ENCODE data around the gene MERTK.
"Not testable (repeated sequence)": the region's sequence is repeated elsewhere in the genome, so short reads cannot be mapped to it uniquely, and the experiment has no call there.

Gene MERTK

GRCh38 chr2:111897924-111898702 lies at the start of gene MERTK:
TSS of gene MERTK (plus strand) at chr2:111898607. CDS start at chr2:111898736, 129 bp downstream.
- DNase-seq (ENCODE audit: low read depth in 2 of 2) = peak in 1 of 2 donors; percentile 23

GRCh38 chr2:111850646-111851045 lies 47.8 kb upstream of the MERTK start:
- DNase-seq (ENCODE audit: low read depth in 2 of 2) = not testable (repeated sequence)

- DNase-seq (ENCODE audit: low read depth in 2 of 2) = not testable (repeated sequence)
These were observed 45.9 kb upstream of the MERTK start for GRCh38 chr2:111852544-111852943.

- DNase-seq (ENCODE audit: low read depth in 2 of 2) = not testable (repeated sequence)
These were observed 38.4 kb upstream of the MERTK start for GRCh38 chr2:111860005-111860404.

GRCh38 chr2:111865124-111865523 lies 33.3 kb upstream of the MERTK start:
- DNase-seq (ENCODE audit: low read depth in 2 of 2) = not testable (repeated sequence)

- DNase-seq (ENCODE audit: low read depth in 2 of 2) = not testable (repeated sequence)
These were observed 25.6 kb upstream of the MERTK start for GRCh38 chr2:111872806-111873205.

- peak; percentile 75 to 76 for DNase-seq (ENCODE audit: low read depth in 2 of 2)
These were observed 14.5 kb upstream of the MERTK start, which contains the start of gene ANAPC1 for GRCh38 chr2:111883661-111884591. TSS of gene ANAPC1 (minus strand) at chr2:111884193. CDS start at chr2:111880825, 3,368 bp downstream.

- no peak for DNase-seq (ENCODE audit: low read depth in 2 of 2)
These were observed 13.8 kb upstream of the MERTK start for GRCh38 chr2:111884592-111884964.

- DNase-seq (ENCODE audit: low read depth in 2 of 2) = no peak
These were observed 2.4 kb upstream of the MERTK start for GRCh38 chr2:111896024-111896423.

- DNase-seq (ENCODE audit: low read depth in 2 of 2) = no peak
These were observed 1.8 kb upstream of the MERTK start for GRCh38 chr2:111896576-111896975.

- DNase-seq (ENCODE audit: low read depth in 2 of 2) = no peak
These were observed 830 bp upstream of the MERTK start for GRCh38 chr2:111897630-111897923.

GRCh38 chr2:111898703-111899514 lies 502 bp downstream of the MERTK start:
- no peak for DNase-seq (ENCODE audit: low read depth in 2 of 2)

- DNase-seq (ENCODE audit: low read depth in 2 of 2) = no peak
These were observed 2.5 kb downstream of the MERTK start for GRCh38 chr2:111900859-111901258.

- no peak for DNase-seq (ENCODE audit: low read depth in 2 of 2)
These were observed 5.1 kb downstream of the MERTK start for GRCh38 chr2:111903516-111903915.

GRCh38 chr2:111903930-111904439 lies 5.6 kb downstream of the MERTK start:
- DNase-seq (ENCODE audit: low read depth in 2 of 2) = no peak

GRCh38 chr2:111904726-111905474 lies 6.5 kb downstream of the MERTK start:
- no peak for DNase-seq (ENCODE audit: low read depth in 2 of 2)

- not testable (repeated sequence) for DNase-seq (ENCODE audit: low read depth in 2 of 2)
These were observed 7.1 kb downstream of the MERTK start for GRCh38 chr2:111905475-111905869.

GRCh38 chr2:111905990-111906735 lies 7.8 kb downstream of the MERTK start:
- no peak for DNase-seq (ENCODE audit: low read depth in 2 of 2)

GRCh38 chr2:111908578-111908977 lies 10.2 kb downstream of the MERTK start:
- DNase-seq (ENCODE audit: low read depth in 2 of 2) = no peak

GRCh38 chr2:111909079-111909478 lies 10.7 kb downstream of the MERTK start:
- no peak for DNase-seq (ENCODE audit: low read depth in 2 of 2)
